NCI-H1417 (cell line): ENCODE measurements around the gene CXXC1.
"Not testable (repeated sequence)": the region's sequence is repeated elsewhere in the genome, so short reads cannot be mapped to it uniquely, and the experiment has no call there.

ENCODE experiments used
- DNase-seq, 3 experiments: peaks; one replicate each; lab custom pipeline; 2025; lab: John Stamatoyannopoulos, UW

Gene CXXC1

DNA sequence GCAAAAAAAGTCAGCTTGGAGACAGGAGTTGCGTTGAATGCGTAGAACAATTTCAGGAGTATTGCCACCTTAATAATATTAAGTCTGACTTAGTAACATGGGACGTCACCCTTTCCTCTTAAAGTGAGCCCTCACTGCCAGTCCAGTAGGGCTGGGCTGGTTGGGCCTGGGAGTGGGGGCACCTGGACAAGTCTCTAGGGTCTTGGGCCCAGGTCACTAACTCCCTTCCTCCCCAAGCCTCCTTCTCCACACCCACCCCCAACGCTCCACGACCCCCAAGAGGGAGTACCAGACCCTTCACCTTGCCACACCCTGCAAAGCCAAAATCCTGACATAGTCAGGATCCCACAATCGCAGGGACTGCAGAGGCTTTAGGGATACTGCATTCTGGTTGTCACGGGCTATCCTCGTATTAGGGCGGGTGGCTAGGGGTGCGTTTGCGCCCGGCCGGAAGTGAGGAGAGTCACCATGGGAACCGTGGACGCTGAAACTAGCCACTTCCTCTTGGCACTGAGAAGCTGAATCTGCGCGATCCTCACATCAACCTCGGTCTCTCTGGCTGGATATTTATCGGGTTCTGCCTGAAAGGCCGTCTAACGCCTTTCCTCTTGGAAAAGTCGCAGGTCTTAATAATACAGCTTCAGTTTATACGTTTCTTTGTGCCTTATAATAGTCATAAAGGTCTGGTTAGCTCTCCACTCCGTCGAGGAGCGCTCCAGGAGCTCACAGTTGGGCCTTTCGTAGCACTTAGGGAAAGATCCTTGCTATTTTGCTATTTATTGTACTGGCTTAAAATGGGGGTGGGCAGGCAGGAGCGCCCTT, 10.3 kb upstream of the CXXC1 start:
- peak in 2 of 3 experiments; percentile 78 to 89 for DNase-seq

GRCh38 chr18:50293039-50293438, 5.5 kb upstream of the CXXC1 start:
- DNase-seq: no peak

DNA sequence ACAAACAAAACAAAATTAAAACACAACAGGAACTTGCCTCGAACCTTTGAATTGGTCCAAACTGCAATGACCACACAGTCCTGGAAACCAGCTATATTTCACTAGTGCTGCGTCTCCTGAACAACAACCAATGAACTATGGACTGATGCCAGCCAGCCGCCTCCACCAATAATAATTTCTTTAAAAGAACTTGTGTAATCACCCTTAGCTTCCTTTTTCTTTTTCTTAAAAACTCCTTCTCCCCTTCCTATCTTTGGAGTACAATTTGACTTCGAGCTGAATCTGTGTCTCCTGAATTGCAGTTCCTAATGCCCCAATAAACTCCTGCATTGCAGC, 1.6 kb upstream of the CXXC1 start:
- no peak for DNase-seq

DNA sequence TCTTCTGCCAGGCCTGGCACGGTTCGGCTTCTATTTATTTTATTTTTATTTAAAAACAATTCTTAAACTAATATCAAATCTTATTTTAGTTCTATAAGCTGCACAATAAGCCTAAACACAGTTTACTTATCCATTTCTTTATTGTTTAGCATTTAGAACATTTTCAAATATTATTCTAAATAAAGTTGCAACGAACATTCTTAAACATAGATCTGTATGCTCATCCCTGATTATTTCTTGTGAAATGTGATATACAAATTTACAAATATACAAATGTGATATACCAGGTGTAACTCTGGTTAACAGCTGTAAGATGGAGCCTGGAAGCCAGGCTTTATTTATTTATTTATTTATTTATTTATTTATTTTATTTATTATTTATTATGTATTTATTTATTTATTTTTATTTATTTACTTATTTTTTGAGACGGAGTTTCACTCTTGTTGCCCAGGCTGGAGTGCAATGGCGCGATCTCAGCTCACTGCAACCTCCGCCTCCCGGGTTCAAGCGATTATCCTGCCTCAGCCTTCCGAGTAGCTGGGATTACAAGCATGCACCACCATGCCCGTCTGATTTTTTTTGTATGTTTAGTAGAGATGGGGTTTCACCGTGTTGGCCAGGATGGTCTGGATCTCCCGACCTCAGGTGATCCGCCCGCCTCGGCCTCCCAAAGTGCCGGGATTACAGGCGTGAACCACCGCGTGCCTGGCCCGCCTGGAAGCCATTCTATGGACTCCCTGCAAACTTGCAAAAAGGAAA, 1.0 kb upstream of the CXXC1 start:
- DNase-seq: not testable (repeated sequence)

DNA sequence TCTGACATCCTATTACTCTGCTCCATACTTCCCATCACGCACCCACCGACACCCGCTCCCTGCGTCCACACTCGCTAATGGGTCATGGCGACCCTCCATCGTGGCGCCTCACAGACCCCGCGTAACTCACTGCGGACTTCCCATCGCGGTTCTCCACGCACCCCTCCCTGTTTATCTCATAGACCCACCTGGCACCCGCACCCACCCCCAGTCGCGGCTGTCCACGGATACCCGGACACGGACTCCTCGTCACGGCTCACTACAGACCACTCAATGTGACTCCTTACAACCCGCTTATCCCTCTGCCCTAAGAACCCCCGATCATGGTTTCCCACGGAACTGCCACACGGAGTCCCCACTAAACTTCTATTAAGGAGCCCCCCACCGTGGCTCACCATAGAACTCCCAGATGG, 458 bp downstream of the CXXC1 start:
- DNase-seq: no peak

GRCh38 chr18:50286391-50287027, 983 bp downstream of the CXXC1 start:
- DNase-seq: peak in 2 of 3 experiments; percentile 4 to 29

DNA sequence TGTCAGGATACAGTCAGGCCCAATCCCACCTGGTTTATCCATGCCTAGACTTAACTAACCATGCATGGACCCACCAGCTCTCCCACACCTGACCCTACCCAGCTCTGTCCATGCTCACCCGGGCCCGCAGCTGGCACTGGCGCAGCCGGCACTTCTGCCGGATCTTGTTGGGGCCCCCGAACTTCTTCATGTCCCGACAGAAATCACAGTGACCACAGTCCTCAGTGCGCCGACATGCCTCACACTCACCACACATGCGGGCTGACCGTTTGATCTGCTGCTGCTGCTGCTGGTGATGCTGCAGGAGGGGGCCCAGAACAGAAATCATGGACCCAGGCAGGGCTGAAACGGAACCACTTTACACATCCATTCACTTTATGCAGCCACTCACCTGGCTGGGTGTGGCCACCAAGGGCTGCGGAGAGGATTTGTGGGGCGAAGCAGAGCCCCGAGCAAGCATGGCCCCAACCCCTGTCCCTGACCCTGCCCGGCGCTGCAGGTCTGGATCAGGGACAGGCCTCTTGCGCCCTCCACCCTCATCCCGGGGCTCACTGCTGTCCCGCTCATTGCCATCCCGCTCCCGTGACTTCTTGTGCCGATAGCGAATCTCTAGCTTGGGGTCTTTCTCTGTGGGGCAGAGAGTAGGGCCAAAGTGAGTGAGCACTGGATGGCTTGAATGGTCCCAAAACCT, 1.7 kb downstream of the CXXC1 start:
- DNase-seq: no peak

DNA sequence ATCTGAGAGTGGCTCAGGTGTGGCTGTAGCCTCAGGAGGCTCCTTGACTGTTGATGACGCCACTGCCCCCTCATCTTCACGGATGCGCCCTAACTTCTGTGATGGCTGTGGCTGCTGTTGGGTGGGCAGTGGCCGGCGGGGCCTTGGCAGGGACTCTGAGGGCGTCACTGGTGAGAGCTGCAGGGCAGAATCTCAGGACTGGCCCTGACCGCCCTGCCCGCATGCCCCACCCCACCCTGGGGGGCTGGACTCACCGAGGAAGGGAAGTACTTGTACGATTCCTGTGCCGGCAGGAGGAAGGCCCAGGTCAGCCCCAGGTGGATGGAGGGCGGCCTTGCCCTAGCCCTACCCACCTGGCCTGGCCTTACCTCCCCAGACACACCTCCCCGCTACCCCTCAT, 2.4 kb downstream of the CXXC1 start:
- no peak for DNase-seq

DNA sequence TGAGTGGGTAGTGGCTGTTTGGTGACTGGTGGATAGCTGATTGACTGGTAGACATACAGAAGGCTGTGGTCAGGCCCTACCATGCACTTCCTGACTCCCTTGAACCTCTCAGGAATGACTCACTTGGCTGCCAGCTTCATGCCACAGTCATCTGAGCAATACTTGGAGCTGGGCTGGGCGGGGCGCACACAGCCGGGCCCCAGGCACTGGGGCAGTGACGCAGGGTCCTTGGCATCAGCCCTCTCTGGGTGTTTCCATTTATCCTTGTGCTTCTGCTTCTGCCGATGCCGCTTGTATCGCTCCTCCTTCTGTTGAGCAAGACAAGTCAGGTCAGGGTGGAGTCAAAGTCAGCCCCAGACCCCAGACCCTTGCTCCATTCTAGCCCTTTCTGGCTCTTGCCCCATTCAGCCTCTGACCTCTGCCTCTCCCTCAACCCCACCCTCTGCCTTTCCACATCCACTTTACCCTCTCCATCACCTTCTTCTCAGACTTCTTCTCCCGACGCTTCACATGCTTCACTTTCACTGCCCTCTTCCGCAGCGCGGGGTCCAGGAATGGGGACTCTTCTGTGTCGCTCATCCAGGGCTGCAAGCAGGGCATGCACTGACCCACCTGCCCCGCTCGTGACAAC, 3.1 kb downstream of the CXXC1 start:
- no peak for DNase-seq

GRCh38 chr18:50283469-50284209, 3.9 kb downstream of the CXXC1 start:
- DNase-seq: no peak

DNA sequence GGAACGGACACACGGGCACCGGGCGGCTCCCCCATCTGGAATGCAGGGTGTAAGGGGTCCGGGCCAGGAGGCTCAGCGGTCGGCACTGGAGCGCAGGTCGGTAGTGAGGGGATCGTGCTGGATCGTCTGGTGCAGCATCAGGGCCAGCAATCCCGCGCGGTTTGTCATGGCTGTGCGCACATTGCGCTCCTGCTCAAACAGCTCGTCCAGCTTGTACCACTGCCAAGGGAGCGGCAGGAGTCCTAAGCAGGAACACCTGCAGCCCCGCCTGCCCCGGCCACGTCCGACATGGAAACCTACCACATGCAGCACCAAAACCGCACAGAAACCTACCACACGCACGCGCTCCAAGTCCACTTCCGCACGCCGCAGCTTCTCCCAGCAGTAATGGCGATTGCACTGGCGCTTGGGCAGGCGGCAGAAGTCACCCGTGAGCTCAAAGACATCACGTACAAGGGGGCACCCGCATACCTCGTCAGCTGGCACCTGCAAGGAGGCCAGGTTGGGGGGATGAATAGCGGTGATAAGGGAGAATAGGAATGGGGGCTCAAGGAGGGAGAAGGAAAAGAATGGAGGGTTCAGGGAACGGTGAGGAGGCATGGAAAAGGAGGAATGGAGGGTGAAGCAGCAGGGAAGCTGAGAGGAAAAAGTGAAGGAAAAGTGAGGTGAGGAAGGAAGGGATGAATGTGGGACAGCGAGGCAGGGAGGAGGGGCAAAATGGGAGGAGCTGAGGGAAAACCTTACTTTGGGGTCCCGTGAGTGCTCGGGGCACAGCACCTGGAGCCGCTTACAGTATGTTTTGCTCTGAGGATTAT, 4.8 kb downstream of the CXXC1 start:
- no peak for DNase-seq

DNA sequence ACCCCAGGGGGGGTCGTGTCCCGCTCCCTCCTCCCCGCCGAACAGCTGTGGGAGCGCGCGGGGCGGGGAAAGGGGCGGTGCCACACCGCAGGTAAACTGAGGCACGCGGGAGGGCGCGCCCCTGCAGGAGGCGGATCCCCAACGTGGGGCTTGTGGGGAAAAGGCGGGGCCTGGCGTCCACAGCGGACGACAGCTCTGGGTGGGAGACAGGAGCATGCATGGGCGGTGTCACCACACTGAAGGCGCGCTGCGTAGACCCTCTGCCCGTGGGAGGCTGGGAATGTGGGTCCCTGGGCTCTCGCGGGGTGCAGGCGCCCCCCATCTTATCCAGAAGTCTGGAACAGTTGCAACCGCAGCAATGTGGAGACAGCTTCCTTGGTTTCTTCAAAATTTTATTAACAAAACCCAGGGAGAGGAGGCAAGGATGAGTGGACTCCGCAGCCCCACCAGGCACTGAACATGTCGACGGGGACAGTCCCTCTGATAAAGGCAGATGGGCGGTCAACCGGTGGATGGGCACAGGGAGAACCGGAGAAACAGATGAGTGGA, 5.4 kb downstream of the CXXC1 start:
- DNase-seq: no peak

- peak; percentile 96 to 99 (median 98) for DNase-seq
These were observed 6.1 kb downstream of the CXXC1 start, which contains the start of gene MBD1 for GRCh38 chr18:50281295-50281971. Gene MBD1, minus strand, starts transcription at chr18:50281523. Its CDS starts 1,531 bp downstream, at chr18:50279992.

- DNase-seq: no peak
These were observed 6.7 kb downstream of the CXXC1 start for GRCh38 chr18:50280707-50281294.

DNA sequence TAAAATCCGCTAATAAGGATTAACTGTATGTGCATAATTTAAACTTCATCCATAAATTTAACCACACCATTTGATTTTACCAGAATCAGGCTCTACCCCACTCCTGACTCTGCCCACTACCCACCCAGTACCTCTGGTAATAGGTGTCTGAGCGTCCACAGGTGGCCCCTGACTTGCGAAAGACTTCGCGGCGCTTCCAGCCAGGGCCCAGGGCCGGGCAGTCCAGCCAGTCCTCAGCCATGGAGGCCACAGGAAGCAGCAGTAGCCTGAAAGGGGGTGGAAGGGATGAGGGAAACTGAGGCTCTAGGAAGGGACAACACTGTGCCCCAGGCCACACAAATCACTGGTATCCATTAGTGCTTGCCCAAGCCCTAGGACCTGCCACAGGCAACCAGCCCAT, 7.7 kb downstream of the CXXC1 start:
- no peak for DNase-seq

GRCh38 chr18:50277942-50278341, 9.6 kb downstream of the CXXC1 start:
- DNase-seq: no peak

- DNase-seq: no peak
These were observed 11.0 kb downstream of the CXXC1 start for GRCh38 chr18:50276452-50276851.

DNA sequence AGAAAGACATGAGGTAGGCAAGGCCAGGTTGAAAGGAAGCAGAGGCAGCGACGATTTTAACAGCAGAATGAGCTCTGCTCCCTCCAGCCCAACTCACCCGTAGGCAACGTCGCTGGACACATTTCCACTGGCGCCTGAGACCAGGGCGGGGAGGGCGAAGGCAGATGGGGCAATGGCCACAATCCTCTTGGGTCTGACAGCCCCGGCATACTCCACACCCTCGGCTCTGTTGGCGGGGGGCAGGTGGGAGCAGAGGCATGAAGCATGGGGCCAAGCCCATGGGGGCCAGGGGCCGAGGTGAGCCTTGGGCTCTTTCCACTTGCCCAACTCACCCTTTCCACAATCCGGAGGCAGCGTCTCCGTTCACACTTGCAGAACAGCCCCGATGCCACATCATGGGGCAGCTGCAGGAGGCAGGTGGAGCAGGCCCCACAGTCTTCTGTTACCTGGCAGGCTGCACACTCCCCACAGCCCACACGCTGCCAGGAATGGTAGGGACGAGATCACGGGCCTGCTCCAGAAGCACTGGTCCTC, 11.9 kb downstream of the CXXC1 start:
- DNase-seq: no peak

GRCh38 chr18:50274941-50275340, 12.6 kb downstream of the CXXC1 start:
- no peak for DNase-seq
